ENCODE measurements around the gene CCIN. TPM values are rescaled to one million over a fixed set of nuclear protein-coding genes. Genes with fewer than 3 reads are reported as not detected.
A peak's percentile ranks its signal among the peaks of the same experiment; 100 is the strongest.
"Not testable (repeated sequence)": the region's sequence is repeated elsewhere in the genome, so short reads cannot be mapped to it uniquely, and the experiment has no call there.

Gene CCIN
- total RNA-seq, result 1 to 10 TPM in 1 of 2 donors, under 1 TPM in 1; 0.50 to 1.4 TPM
- 0.12 to 2.0 reads per million in 2 donors for total RNA-seq

DNA sequence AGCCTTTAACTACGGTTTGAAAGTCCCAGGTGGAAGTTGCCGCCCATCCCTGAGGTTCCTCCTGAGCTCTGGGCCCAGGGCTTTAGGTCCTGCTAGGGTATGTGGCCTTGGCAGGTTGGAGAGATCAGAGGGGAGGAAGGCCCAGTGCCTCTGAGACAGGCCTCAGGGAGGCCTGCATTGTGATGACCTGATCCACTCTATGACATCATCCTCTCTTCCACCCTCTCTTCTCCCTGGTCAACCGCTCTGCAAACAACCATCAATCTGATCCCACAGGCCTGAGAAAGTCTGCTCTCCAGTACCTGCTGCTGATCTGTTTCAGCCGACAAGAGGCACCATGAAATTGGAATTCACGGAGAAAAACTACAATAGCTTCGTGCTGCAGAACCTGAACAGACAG is at the start of gene CCIN:
Gene CCIN, plus strand, starts transcription at position 223 of the 400 bp plus-strand sequence. Its CDS starts 115 bp downstream, at position 338.
- H3K4me3 Mint-ChIP-seq, result no peak within 1 kb of the TSS
- DNase-seq (no peak), ATAC-seq (no peak)
- H3K9me3 ChIP-seq (ENCODE audit: control insufficient read depth, low read length, poor library complexity, severe bottlenecking), result no peaks in the 10 kb centered on the region
- H3K4me1 Mint-ChIP-seq, result peaks cover 8% of the 10 kb centered on the region
- H3K27me3 Mint-ChIP-seq, result peaks cover 10% of the 10 kb centered on the region
- H3K27ac Mint-ChIP-seq, result no peak within 1 kb of the TSS
- H3K36me3 Mint-ChIP-seq (ENCODE audit: low read depth), result no peaks in the 10 kb centered on the region

DNA sequence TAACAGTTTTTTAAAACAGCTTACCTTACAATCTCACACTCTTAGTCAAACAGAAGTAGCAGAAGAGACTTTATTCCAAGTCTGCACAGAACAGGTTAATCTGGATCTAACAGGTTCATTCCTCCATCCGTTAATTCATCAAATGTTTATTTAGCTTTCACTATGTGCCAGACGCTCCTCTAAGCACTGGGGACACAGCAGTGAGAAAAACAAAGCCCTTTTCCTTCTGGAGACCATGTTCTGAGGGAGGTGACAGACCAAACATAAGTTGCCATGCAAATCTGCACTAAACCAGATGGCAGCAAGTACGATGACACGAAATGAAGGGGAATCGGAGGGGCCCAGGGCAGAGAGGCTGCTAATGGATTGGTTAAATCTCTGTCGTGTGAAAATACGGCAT is 49.7 kb upstream of the CCIN start:
- Mint-ChIP-seq H3K27ac (no peak overlapping the region), H3K4me1 (peaks cover 4% of the 10 kb centered on the region), H3K27me3 (no peaks in the 10 kb centered on the region), H3K36me3 (ENCODE audit: low read depth) (peaks cover 8% of the 10 kb centered on the region), H3K4me3 (no peak overlapping the region)
- no peaks in the 10 kb centered on the region for H3K9me3 ChIP-seq (ENCODE audit: control insufficient read depth, low read length, poor library complexity, severe bottlenecking)
- DNase-seq (no peak), ATAC-seq (no peak)

DNA sequence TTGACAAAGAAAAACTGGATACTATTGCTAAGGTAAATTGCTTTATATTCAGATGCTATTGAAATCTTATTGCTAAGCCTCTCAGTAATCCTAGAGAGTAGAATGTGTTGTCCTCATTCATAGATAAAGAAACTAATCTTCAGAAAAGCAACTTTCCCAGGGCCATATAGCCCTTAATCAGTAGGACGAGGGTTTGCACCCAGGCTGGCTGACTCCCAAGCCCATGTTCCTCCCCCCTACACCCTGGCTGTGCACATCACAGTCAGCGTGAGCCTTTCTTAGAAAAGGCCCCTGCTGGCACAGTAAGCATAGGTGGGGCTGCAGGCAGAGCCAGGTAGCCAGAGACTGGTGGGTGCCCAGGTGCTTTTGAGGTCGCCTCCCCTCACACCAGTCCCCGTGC is 48.5 kb upstream of the CCIN start:
- Mint-ChIP-seq H3K27me3 (no peaks in the 10 kb centered on the region), H3K27ac (peak overlapping the region; percentile 73), H3K4me3 (no peak overlapping the region), H3K4me1 (peaks cover 10% of the 10 kb centered on the region), H3K36me3 (ENCODE audit: low read depth) (peaks cover 8% of the 10 kb centered on the region)
- H3K9me3 ChIP-seq (ENCODE audit: control insufficient read depth, low read length, poor library complexity, severe bottlenecking), result no peaks in the 10 kb centered on the region
- no peak for ATAC-seq
- no peak for DNase-seq

DNA sequence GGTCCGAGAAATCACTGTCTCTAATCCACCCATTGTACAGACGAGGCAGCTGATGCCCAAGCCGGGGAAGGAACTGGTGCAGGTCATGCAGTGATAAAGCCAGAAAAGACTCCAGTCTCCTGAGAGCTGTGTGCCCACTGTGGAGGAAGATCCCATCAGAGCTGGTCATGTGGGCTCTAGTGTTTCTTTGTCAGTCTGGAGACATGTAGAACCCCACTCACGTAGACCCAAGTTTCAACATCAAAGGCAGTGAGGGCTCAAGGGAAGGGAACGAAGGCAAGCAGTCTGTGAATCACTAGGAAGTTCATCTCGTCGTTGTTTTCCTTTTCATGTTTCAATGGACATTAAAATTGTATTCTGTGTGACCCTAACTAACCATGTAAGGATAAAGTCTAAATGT is 47.2 kb upstream of the CCIN start:
- Mint-ChIP-seq H3K27ac (peak overlapping the region; percentile 73), H3K4me1 (peaks cover 16% of the 10 kb centered on the region), H3K36me3 (ENCODE audit: low read depth) (peaks cover 8% of the 10 kb centered on the region), H3K27me3 (no peaks in the 10 kb centered on the region), H3K4me3 (no peak overlapping the region)
- ATAC-seq, result no peak
- H3K9me3 ChIP-seq (ENCODE audit: control insufficient read depth, low read length, poor library complexity, severe bottlenecking), result no peaks in the 10 kb centered on the region
- no peak for DNase-seq

DNA sequence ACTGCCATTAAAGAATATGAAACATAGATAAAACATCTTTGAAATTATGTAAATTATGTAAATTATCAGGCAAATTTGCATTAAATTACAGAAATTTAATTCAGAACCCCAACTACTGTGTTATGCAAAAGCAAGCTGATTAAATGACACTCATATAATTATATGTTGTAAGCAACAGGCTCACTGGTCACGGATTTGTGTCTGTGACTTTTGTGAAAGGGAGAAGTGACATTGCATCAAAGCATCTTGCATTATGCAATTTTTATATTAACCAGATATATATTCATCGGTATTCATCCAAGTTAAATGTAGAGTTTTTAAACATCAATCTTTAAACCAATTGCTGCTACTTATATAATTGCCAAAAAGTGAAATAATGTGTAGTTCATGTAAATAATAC is 45.7 kb upstream of the CCIN start:
- H3K9me3 ChIP-seq (ENCODE audit: control insufficient read depth, low read length, poor library complexity, severe bottlenecking), result no peaks in the 10 kb centered on the region
- Mint-ChIP-seq H3K36me3 (ENCODE audit: low read depth) (peaks cover 4% of the 10 kb centered on the region), H3K4me1 (peaks cover 27% of the 10 kb centered on the region), H3K27me3 (no peaks in the 10 kb centered on the region), H3K27ac (no peak overlapping the region), H3K4me3 (no peak overlapping the region)
- no peak for ATAC-seq
- DNase-seq, result no peak

DNA sequence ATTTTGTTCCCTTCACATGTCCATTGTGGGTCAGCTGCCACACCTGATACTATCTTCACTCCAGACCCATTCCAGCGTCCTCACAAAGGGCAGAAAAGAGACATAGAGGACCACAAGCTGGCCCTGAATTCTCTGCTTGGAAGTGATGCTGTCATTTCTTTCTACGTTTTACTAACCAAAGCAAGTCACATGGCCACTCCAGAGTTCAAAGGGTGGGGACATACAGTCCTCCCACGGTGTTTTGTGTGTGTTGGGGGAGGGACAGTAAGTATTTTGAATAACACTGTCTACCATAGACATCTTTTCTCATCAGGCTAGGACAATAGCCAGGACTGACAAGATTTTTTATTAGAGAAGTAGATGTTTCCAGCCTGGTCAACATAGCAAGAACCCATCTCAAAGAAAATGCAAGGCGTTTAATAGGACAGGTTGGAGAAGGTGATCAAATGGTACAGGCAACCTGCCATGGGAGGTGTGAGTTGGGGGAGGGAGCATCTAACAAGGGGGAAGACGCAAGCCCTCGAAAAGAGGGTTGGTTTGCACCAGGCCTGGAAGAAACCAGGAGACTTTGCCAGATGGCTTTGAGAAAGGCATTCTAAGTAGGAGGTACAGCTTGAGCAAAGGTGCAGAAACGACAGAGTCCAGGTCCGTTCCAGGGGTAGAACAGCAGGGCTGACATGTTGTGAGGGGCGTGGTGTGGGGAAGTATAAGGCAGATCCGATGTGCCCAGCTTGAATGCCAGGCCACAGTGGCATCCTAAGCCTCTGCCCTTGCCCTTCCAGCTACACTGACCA is 43.9 kb upstream of the CCIN start:
- no peaks in the 10 kb centered on the region for H3K9me3 ChIP-seq (ENCODE audit: control insufficient read depth, low read length, poor library complexity, severe bottlenecking)
- Mint-ChIP-seq H3K4me3 (no peak overlapping the region), H3K27ac (no peak overlapping the region), H3K27me3 (no peaks in the 10 kb centered on the region), H3K4me1 (peaks cover 27% of the 10 kb centered on the region), H3K36me3 (ENCODE audit: low read depth) (peaks cover 4% of the 10 kb centered on the region)
- ATAC-seq (no peak), DNase-seq (no peak)

DNA sequence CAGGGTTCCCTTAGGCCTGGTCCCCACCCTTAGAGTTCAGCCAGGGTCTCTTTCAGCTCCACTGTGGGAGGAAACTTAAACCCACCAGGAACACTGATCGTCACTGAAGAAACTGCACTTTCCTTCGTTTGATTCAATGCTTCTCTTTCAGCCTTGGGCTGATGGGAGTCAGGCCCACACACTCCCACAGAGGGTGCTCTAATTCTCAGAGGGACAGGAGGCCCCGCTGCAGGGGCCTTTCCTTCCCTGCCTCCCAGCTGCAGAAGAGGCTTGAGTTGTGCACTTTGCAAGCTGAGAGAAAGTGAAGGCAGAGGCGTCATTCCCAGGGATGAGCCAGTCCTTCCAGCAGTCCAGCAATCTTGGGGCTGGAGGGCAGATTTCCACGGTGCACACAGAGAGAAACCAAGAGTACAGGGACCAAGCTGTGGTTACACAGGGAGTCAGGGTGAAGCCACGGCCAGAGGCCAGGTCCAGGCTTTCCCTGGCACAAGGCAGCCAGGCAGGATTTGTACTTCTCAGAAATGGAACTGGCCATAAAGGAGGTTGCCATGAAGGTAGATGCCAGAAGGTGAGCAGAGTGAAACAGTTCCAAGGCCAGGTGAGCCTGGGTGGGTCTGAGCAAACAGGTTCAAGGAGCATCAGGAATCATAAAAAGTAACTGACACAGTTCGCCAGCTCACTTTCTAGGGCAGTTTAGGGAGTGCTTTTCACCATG is 43.0 kb upstream of the CCIN start:
- Mint-ChIP-seq H3K36me3 (ENCODE audit: low read depth) (peaks cover 4% of the 10 kb centered on the region), H3K27me3 (no peaks in the 10 kb centered on the region), H3K4me1 (peaks cover 27% of the 10 kb centered on the region), H3K4me3 (no peak overlapping the region), H3K27ac (peak overlapping the region; percentile 37)
- H3K9me3 ChIP-seq (ENCODE audit: control insufficient read depth, low read length, poor library complexity, severe bottlenecking), result no peaks in the 10 kb centered on the region
- ATAC-seq (no peak), DNase-seq (no peak)

DNA sequence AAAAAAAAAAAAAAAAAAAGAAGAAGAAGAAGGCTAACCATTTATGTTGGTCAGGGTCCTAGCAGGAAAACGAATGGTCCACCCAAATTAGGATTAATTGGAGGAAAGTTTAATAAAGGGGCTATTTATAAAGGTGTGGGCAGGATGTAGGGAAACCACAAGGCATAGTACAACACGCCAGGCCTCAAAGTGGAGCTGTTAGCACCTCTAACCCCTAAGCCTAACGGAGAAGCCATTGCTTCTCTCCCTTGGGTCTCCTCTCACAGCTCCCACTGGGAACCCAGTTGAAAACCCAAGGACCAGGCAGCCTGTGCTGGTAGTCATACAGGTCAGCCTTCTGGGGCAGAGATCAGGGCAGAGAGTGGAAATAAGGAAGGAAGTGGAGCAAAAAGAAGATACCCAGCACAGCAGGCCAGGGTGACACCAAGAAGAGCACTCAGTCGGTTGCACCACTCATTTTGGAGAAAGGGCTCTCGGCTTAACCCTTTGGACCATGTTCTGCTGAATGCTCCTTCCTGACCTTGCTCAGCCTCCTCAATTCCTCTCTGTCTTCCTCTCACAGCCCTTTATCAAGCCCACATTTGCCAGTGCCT is 41.4 kb upstream of the CCIN start:
- Mint-ChIP-seq H3K27me3 (no peaks in the 10 kb centered on the region), H3K4me3 (no peak overlapping the region), H3K36me3 (ENCODE audit: low read depth) (peaks cover 2% of the 10 kb centered on the region), H3K4me1 (peaks cover 22% of the 10 kb centered on the region), H3K27ac (peak overlapping the region; percentile 59)
- H3K9me3 ChIP-seq (ENCODE audit: control insufficient read depth, low read length, poor library complexity, severe bottlenecking), result no peaks in the 10 kb centered on the region
- ATAC-seq (peak; percentile 54), DNase-seq (no peak)

DNA sequence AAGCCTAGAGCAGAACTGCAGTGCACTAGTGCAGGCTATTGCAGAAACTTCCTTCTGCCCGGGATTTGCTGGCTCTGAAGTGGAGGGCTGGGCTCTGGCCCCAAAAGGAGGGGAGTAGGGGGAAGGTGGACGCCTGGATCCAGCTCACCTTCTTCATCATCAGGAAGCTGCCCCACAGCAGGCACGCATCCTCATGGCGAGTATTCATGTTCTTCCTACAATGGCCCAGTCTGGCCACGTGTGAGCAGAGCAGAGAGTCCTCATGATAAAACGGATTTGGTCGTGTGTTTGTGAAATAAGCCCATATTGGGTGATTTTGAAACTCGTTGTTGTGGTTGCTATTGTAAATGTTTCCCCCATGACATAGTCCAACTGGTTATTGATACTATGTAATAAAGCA is 40.8 kb upstream of the CCIN start:
- Mint-ChIP-seq H3K36me3 (ENCODE audit: low read depth) (no peaks in the 10 kb centered on the region), H3K27me3 (no peaks in the 10 kb centered on the region), H3K4me3 (no peak overlapping the region), H3K27ac (peak overlapping the region; percentile 59), H3K4me1 (peaks cover 22% of the 10 kb centered on the region)
- DNase-seq, result no peak
- no peak for ATAC-seq
- no peaks in the 10 kb centered on the region for H3K9me3 ChIP-seq (ENCODE audit: control insufficient read depth, low read length, poor library complexity, severe bottlenecking)

DNA sequence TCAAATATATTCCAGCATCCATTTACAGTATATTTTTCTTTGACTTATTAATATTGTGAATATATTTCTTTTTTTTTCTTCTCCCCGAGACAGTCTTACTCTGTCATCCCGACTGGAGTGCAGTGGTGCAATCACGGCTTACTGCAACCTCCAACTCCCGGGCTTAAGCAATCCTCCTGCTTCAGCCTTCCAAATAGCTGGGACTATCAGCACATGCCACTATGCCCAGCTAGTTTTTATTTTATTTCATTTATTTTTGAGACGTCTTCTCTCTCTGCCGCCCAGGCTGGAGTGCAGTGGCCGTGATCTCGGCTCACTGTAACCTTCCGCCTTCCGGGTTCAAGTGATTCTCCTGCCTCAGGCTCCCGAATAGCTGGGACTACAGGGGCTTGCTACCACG is 40.0 kb upstream of the CCIN start:
- Mint-ChIP-seq H3K4me1 (peaks cover 22% of the 10 kb centered on the region), H3K27ac (no peak overlapping the region), H3K4me3 (no peak overlapping the region), H3K36me3 (ENCODE audit: low read depth) (no peaks in the 10 kb centered on the region), H3K27me3 (no peaks in the 10 kb centered on the region)
- ATAC-seq (no peak), DNase-seq (no peak)
- no peaks in the 10 kb centered on the region for H3K9me3 ChIP-seq (ENCODE audit: control insufficient read depth, low read length, poor library complexity, severe bottlenecking)

DNA sequence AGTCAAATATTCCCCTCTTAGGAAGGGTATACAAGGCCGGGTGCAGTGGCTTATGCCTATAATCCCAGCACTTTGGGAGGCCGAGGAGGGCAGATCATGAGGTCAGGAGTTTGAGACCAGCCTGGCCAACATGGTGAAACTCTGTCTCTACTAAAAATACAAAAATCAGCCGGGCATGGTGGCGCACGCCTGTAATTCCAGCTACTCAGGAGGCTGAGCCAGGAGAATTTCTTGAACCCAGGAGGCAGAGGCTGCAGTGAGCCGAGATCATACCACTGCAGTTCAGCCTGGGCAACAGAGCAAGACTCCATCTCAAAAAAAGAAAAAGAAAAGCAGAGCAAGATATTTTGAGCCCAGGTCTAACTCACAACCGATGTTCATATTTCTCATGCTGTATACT is 37.5 kb upstream of the CCIN start:
- not testable (repeated sequence) for H3K9me3 ChIP-seq (ENCODE audit: control insufficient read depth, low read length, poor library complexity, severe bottlenecking); DNase-seq; H3K27ac Mint-ChIP-seq; H3K27me3 Mint-ChIP-seq; H3K4me3 Mint-ChIP-seq; ATAC-seq; H3K36me3 Mint-ChIP-seq (ENCODE audit: low read depth)
- peaks cover 16% of the 10 kb centered on the region for H3K4me1 Mint-ChIP-seq

DNA sequence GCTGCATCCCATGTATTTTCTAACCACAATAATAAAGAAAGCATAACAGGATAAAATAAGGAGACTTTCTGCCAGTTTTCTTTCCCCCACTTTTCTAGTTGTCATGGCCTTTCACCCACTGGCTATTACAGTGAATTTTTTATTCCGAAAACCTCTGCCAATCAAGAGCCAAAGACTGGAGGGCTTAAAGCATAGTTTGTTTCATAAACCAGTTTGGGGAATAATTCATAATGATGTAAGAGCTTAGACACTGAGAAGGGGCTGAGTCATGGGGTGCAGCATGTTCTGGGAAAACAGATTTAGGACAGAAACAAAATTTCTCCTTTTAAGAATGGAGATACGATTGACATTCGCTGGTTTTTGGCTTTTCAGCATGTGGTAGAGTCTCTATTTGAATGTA is 37.1 kb upstream of the CCIN start:
- H3K27me3 Mint-ChIP-seq, result no peaks in the 10 kb centered on the region
- H3K9me3 ChIP-seq (ENCODE audit: control insufficient read depth, low read length, poor library complexity, severe bottlenecking), result no peaks in the 10 kb centered on the region
- peaks cover under 1% of the 10 kb centered on the region for H3K36me3 Mint-ChIP-seq (ENCODE audit: low read depth)
- DNase-seq (no peak), ATAC-seq (no peak)
- H3K4me1 Mint-ChIP-seq, result peaks cover 15% of the 10 kb centered on the region
- H3K27ac Mint-ChIP-seq, result no peak overlapping the region
- H3K4me3 Mint-ChIP-seq, result no peak overlapping the region

DNA sequence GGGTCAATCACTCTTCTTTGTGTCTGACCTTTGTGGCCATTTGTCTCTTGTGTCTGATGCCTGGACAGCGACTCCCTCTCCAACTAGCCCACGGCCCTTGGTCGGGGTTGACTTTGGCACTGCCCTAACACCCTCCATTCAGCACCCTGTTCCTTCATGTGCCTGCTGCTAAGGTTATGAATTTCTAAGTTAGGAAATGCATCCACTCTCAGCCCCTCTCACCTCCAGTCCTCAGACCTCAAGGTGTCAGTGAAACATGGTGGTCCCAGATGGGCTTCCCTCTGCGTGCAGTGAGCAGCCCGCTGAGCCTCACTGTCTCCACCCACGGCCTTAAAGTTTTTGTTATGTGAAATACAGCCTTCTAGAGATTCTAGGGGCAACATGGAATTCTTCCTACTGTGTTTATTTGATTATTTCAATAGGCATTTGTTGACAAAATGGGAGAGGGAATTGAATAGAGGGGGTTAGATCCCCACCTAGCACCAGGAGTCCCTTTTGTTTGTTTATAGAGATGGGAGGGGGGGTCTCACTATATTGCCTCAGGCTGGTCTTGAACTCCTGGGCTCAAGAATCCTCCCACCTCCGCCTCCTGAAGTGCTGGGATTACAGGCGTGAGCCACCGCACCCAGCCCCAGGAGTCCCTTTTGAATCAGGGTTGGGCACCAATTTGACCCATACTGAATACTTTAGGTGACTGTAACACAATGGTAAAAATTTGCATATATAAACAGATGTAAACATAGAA is 34.3 kb upstream of the CCIN start:
- Mint-ChIP-seq H3K36me3 (ENCODE audit: low read depth) (peaks cover 3% of the 10 kb centered on the region), H3K4me1 (peaks cover 32% of the 10 kb centered on the region), H3K27ac (no peak overlapping the region), H3K4me3 (peak overlapping the region; percentile 92), H3K27me3 (no peaks in the 10 kb centered on the region)
- no peak for ATAC-seq
- DNase-seq, result no peak
- H3K9me3 ChIP-seq (ENCODE audit: control insufficient read depth, low read length, poor library complexity, severe bottlenecking), result no peaks in the 10 kb centered on the region
